KBM-7 (cell line): Measurements from ENCODE around the gene KCNE4.

ENCODE experiments used
- DNase-seq: peaks from one replicate; pipeline ENCODE4 v3.0.0-alpha.2; 2015
- in situ Hi-C: fragments of 300-500 bp; cut with MboI; formaldehyde crosslinking; loops from 2 replicates; pipeline ENCODE4 v1.14.3; 2020; ENCODE audit warnings: low sequenced_read_pairs, low pct_unique_long_range_greater_than_20kb, mixed read lengths

Gene KCNE4

DNA sequence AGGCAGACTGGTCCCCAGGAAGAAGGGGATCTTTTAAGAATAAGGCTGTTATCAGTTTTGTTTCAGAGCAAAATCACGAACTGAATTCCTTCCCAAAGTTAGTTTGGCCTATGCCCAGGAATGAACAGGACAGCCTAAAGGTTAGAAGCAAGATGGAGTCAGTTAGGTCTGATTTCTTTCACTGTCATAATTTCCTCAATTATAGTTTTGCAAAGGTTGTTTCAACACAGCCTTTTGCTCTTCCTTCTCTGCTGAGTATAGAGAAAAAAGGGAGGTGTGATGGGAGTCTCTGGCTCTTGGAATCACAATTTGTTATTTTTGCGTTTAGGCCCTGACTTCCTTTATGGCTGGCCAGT, 14.6 kb upstream of the KCNE4 start:
- no peak for DNase-seq
- in situ Hi-C loops, result no loop called here

- in situ Hi-C loops, result no loop called here
- no peak for DNase-seq
Observed at GRCh38 chr2:223039618-223040017, 12.4 kb upstream of the KCNE4 start.

GRCh38 chr2:223040527-223040926, 11.5 kb upstream of the KCNE4 start:
- in situ Hi-C loops, result no loop called here
- DNase-seq, result no peak

GRCh38 chr2:223041527-223042109, 10.4 kb upstream of the KCNE4 start:
- in situ Hi-C loops, result no loop called here
- DNase-seq, result peak; percentile 53

DNA sequence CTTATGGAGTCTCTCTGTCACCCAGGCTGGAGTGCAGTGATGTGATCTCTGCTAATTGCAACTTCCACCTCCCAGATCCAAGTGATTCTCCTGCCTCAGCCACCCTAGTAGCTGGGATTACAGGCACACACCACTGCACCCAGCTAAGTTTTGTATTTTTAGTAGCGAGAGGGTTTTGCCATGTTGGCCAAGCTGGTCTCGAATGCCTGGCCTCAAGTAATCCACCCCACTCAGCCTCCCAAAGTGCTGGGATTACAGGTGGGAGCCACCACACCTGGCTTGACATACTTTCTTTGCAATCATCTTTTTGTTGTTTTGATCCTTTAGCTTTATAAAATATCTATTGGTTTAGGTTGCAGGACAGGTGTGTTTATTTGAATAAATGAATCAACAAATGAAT, 9.7 kb upstream of the KCNE4 start:
- no peak for DNase-seq
- in situ Hi-C loops, result no loop called here

- no peak for DNase-seq
- in situ Hi-C loops, result no loop called here
Observed at GRCh38 chr2:223042704-223043118, 9.3 kb upstream of the KCNE4 start.

DNA sequence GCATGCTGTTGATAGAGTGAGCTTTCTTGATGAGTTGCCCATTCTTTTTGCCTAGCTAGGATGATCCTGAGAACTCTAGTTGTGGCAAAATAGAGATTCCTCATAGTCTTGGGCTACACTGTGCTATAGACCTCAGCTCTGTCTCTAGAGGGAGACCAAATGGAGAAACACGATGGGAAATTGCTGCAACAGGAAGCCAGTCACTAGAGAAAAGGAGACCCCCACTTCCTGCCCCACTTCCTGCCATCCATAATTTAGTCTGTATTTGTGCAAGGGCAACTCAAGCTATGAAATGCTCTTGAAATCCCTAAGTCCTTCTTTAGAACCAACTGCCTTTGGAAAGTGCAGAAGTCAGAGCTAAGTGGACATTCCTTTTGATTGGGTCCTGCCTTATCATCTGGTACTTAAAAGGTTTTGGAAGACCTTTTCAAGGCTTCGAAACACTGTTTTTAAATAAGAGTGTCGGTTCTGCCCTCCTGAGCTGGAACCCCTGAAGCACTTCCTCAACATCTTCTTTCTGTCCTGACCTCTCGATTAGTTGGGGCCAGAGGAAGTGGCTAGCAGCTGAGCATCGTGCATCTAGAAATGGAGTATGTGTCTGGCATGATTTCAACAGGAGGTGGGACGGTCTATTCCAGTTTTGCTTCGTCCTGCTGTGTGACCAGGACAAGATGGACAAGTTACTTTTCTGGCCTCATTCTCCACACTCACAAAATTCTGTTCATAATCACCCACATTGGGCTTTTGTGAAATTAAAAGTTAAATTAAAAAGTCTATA, 8.6 kb upstream of the KCNE4 start:
- in situ Hi-C loops, result no loop called here
- DNase-seq, result peak; percentile 72

- in situ Hi-C loops, result no loop called here
Observed at GRCh38 chr2:223044092-223044836, 7.7 kb upstream of the KCNE4 start.

GRCh38 chr2:223044916-223045700, 6.9 kb upstream of the KCNE4 start:
- in situ Hi-C loops, result no loop called here
- no peak for DNase-seq

More at GRCh38 chr2:223044092-223044836, 7.7 kb upstream of the KCNE4 start:
- peak; percentile 28 for DNase-seq

GRCh38 chr2:223046470-223047040, 5.4 kb upstream of the KCNE4 start:
- DNase-seq, result peak; percentile 20
- in situ Hi-C loops, result no loop called here

GRCh38 chr2:223047260-223047761, 4.7 kb upstream of the KCNE4 start:
- DNase-seq, result no peak
- in situ Hi-C loops, result no loop called here

DNA sequence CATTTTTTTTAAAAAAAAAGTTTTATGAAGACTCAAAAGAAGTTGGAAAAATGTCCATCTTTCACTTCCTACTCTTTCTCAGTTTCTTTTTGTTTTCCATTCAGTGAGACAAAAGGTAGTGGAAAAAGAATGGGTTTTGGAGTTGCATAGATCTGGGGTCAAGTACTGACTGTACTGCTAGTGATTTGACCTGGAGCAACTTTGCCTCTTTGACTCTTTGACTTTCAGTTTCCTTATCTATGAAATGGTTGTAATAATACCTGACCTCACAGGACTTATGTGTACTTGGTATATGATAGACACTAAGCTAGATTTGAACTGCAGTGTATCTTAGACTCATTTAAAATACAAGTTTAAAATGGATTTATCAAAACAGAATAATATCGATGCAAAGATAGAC, 3.5 kb upstream of the KCNE4 start:
- in situ Hi-C loops, result no loop called here
- DNase-seq, result no peak

DNA sequence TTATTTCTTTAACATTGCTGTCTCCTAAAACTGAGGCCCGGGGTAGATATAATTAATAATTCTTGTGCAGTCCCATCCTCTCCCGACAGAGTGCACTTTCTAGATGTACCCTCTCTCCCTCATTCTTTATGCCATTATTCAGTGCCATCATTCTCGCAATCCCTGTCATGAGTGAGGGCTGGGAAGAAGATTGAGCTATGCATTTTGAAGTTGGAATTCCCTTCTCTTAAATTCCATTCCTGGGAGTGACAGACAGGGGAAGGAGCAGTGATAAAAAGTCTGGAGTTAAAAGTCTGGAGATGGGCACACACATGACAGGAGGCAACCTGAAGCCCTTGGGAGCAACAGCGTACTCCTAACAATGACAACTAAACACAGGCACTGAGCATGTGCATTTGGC, 2.6 kb upstream of the KCNE4 start:
- DNase-seq, result no peak
- in situ Hi-C loops, result no loop called here

DNA sequence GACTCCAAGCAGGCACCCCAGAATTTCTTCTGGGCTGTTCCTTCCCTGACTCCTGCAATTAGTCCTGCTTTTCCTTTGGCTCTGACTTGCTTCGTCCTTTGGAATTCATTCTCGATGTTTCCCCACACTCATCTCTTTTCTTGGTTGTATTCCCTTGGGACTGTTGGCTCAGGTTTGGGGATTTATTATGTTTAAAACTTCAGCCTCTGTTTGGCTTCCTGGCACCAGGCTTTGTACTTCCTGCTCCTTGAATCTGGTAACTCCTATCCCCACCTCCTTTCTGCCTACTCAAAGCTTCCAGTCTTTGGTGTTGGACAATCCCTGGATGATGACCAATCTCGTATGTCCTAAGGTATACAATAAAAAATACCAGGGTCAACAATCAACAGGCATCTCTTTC, 1.8 kb upstream of the KCNE4 start:
- in situ Hi-C loops, result no loop called here
- DNase-seq, result no peak

- DNase-seq, result no peak
- in situ Hi-C loops, result no loop called here
Observed at GRCh38 chr2:223050900-223051504, 988 bp upstream of the KCNE4 start.

- in situ Hi-C loops, result no loop called here
- no peak for DNase-seq
Observed at GRCh38 chr2:223052548-223053483, 826 bp downstream of the KCNE4 start.

- DNase-seq, result no peak
- in situ Hi-C loops, result no loop called here
Observed at GRCh38 chr2:223053484-223054192, 1.6 kb downstream of the KCNE4 start.
